ENCODE data around the gene ENDOD1.

Gene ENDOD1

GRCh38 chr11:95072948-95073347 lies 16.7 kb upstream of the ENDOD1 start:
- no peak for TF ChIP-seq MYC (IDR thresholded peaks at IDR 0.05; ENCODE audit: low read depth, low read length)
- no peak for TF ChIP-seq MAX (IDR thresholded peaks at IDR 0.05; ENCODE audit: low read depth, low read length)
- TF ChIP-seq POLR2A (IDR thresholded peaks at IDR 0.05; ENCODE audit: extremely low read depth, insufficient read length): no peak
- TF ChIP-seq CTCF (IDR thresholded peaks at IDR 0.05; ENCODE audit: low read depth, low read length): no peak
- no peak overlapping the region for H3K4me3 ChIP-seq (ENCODE audit: low read depth, low read length)
- DNase-seq (ENCODE audit: low read depth): no peak

GRCh38 chr11:95074792-95075563 lies 14.7 kb upstream of the ENDOD1 start:
- no peak overlapping the region for H3K4me3 ChIP-seq (ENCODE audit: low read depth, low read length)
- TF ChIP-seq MAX (IDR thresholded peaks at IDR 0.05; ENCODE audit: low read depth, low read length) (no peak), MYC (IDR thresholded peaks at IDR 0.05; ENCODE audit: low read depth, low read length) (no peak), CTCF (IDR thresholded peaks at IDR 0.05; ENCODE audit: low read depth, low read length) (no peak), POLR2A (IDR thresholded peaks at IDR 0.05; ENCODE audit: extremely low read depth, insufficient read length) (no peak)
- DNase-seq (ENCODE audit: low read depth): no peak

GRCh38 chr11:95076416-95076815 lies 13.2 kb upstream of the ENDOD1 start:
- H3K4me3 ChIP-seq (ENCODE audit: low read depth, low read length): no peak overlapping the region
- TF ChIP-seq CTCF (IDR thresholded peaks at IDR 0.05; ENCODE audit: low read depth, low read length): no peak
- DNase-seq (ENCODE audit: low read depth): peak; percentile 36

- no peak for DNase-seq (ENCODE audit: low read depth)
- no peak overlapping the region for H3K4me3 ChIP-seq (ENCODE audit: low read depth, low read length)
- TF ChIP-seq MYC (IDR thresholded peaks at IDR 0.05; ENCODE audit: low read depth, low read length) (no peak), MAX (IDR thresholded peaks at IDR 0.05; ENCODE audit: low read depth, low read length) (no peak), POLR2A (IDR thresholded peaks at IDR 0.05; ENCODE audit: extremely low read depth, insufficient read length) (no peak), CTCF (IDR thresholded peaks at IDR 0.05; ENCODE audit: low read depth, low read length) (no peak)
Observed at GRCh38 chr11:95076981-95077380, 12.7 kb upstream of the ENDOD1 start.

GRCh38 chr11:95078526-95078925 lies 11.1 kb upstream of the ENDOD1 start:
- no peak for DNase-seq (ENCODE audit: low read depth)
- no peak for TF ChIP-seq POLR2A (IDR thresholded peaks at IDR 0.05; ENCODE audit: extremely low read depth, insufficient read length)
- TF ChIP-seq MYC (IDR thresholded peaks at IDR 0.05; ENCODE audit: low read depth, low read length): no peak
- no peak for TF ChIP-seq CTCF (IDR thresholded peaks at IDR 0.05; ENCODE audit: low read depth, low read length)
- TF ChIP-seq MAX (IDR thresholded peaks at IDR 0.05; ENCODE audit: low read depth, low read length): no peak
- H3K4me3 ChIP-seq (ENCODE audit: low read depth, low read length): no peak overlapping the region

- no peak for DNase-seq (ENCODE audit: low read depth)
- H3K4me3 ChIP-seq (ENCODE audit: low read depth, low read length): no peak overlapping the region
- no peak for TF ChIP-seq MYC (IDR thresholded peaks at IDR 0.05; ENCODE audit: low read depth, low read length)
- TF ChIP-seq MAX (IDR thresholded peaks at IDR 0.05; ENCODE audit: low read depth, low read length): no peak
Observed at GRCh38 chr11:95081010-95081409, 8.6 kb upstream of the ENDOD1 start.

Data from NB4 (cell line).